Measurements from ENCODE around the gene ZFHX3.
A peak's percentile ranks its signal among the peaks of the same experiment; 100 is the strongest.

Gene ZFHX3

DNA sequence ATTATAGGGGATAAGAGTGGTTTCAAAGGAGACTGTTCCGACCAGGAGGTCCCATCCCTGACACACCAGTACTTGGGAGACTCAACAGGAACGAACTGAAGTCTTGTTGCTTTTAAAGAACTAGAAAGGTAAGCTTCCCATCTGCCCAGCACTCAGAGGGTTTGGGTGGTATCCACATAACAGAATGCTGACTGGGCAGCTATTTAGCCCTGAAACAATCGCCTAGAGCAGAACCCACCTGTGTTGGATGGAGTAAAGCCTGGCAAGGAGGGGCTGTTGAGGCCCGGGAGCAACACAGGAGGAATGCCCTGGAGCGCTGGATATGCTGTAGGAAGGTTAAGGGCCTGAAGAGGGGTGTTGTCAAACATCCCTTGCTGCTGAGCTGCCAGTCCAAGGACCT is 254.9 kb downstream of the ZFHX3 start:
- DNase-seq (ENCODE audit: low read depth): no peak

DNA sequence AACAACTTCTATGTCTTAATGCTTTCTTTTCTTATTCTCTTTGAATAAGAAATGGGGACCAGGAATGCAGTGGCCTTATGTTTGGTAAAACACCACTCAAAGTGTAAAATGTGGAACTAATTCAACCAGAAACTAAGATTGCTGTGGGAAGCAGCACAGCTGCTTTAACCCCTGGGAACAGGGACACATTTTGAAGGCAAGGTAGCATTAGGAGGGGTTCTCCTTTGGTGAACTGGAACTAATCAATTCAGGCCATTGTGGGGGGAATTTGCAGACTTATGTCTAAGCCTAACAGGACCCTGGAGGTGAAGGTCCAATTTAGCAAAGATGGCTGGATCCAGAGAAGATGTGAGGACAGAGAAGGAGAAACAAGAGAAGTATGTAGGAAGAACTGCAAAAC is 256.1 kb downstream of the ZFHX3 start:
- no peak for DNase-seq (ENCODE audit: low read depth)

DNA sequence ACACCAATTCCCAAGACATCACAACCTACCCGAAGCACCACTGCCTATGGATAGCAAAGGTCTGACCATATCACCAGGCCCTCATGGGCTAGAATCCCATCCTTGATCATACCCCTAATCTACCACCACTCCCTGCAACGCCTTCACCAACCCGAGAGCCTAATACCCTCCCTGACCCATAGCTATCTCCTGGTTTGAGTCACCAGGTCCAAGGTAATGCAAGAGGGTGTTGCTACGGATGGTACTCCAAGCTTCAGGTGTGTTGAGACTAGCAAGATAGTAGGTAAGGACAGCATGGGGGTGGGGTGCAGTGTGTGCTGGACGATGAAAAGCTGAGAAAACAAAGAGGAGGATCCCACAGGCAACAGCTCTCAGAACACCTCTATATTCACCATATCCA is 258.0 kb downstream of the ZFHX3 start:
- no peak for DNase-seq (ENCODE audit: low read depth)

DNA sequence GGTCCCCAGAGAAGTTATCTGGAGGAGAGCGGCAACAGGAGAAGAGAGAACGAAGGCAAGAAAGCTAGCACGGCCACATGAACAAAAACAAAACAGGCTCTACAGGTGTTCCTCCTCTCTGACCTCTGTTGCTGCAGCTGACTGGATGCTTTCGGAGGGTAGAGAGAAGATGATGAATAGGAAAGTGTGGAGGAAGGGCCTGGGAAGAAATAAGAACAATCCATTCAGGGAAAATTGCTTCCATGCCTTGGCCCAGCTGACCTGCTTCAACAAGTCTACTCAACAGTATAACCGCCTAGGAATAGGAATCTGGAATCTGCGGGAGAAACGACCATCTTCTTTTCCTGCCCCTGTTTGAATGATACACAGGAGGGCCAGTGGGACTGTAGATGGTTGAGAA is 258.5 kb downstream of the ZFHX3 start:
- no peak for DNase-seq (ENCODE audit: low read depth)

DNA sequence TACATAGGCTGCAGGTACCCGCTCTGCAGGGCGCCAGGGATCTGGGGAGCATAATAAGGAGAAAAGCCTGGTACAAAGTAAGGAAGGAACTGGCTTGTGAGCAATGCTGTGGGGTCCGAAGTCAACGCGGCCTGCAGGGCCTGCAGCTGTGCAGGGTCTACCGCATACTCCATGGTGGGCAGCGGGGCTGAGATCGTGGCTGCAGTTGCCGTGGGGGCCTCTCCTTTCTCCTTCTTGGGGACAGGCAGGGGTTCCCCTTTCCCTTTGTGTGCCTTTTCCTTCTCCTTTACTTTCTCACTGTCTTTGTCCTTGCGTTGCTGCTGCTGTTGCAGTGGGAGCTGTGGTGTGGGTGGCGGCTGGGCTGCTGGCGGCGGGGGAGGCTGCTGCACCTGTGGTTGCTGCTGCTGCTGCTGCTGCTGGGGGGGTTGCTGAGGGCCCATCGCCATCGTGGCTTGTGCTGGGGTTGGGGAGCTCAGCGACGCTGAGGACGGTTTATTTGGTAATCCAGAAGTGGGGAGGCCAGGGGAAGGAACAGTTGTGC is 259.6 kb downstream of the ZFHX3 start:
- DNase-seq (ENCODE audit: low read depth): no peak

DNA sequence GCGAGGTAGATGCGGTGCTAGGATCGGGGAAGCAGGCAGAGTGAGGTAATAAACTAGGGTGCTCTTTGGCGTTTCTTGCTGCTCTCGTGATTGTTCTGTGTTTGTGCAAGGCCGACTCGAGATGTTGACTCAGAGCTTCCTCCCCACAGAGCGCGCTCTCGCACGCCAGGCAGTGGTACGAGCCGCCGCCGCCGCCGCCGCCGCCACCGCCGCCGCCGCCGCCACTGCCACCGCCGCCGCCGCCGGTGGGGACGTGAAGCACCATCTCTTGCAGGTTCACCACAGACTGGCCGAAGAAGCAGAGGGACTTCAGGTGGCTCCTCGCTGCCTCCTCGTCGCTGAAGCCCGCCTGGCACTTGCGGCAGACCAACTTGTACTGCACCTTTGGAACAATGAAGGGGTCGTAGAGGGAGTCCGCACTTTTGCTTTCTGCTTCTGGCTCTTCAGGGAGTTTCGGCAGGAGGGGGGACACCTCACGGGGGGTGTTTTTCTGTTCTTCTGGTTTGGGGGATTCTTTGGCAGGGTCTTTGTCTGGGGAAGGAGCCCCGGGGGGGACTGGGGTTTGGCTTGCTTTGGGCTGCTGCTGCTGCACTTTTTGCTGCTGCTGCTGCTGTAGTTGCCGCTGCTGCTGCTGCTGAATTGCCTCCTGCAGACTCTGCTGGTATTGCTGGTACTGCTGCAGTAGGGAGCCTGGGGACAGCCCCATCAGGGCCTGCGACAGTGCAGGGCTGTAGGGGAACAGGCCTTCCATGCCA is 260.2 kb downstream of the ZFHX3 start:
- peak; percentile 23 for DNase-seq (ENCODE audit: low read depth)

DNA sequence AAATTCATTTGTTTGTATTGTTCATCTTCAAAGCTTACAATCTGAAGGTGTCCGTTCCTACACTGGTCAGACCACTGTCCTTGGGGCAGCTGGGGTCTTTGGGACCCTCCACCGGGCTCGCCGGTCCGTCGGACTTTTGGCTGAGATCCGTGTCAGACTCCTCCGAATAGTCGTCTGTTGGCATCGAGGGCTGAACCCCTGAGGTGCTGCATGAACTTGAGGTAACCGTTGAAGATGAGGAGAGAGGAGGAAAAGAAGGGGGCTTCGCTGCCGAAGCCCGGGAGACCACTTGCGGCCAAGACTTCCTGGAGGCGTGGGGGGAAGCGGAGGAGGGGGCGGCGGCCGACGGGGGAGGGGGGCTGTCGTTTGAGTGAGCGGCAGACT is 260.8 kb downstream of the ZFHX3 start:
- DNase-seq (ENCODE audit: low read depth): no peak

DNA sequence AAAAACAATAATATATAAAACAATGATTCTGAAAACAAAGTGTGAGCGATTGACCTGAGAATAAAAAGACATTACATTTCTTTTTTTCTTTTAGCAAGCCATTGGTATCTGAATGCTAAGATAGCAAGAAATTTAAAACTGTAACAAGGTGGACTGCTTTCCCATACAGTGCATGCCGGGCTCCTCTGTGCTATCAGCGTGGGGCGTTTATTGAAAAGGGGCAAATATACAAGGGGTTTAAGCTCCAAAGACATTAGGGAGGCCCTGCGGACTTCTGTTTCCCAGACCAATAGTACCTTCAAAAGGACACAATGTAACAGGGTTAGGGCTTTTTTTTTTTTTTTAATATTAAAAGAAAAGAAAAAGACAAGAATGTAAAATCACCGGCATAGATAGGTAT is 261.3 kb downstream of the ZFHX3 start:
- no peak for DNase-seq (ENCODE audit: low read depth)

DNA sequence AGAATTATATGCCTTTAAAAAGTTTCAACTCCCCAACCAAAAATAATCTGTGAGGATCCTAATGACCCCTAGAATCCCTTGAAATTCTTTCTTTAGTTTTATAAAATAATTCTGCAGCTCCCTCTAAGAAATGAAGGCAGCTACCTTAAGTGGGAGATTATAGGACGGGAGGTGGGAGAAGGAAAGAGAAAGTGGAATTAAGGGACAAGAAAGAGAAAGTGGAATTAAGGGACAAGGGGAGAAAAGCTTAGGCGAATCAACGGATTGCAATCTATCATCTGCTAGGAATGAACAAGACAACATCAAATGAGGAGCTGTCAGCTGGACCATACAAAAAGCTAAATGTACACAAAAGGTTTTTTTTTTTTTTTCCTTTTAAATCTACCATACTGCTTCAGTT is 262.0 kb downstream of the ZFHX3 start:
- DNase-seq (ENCODE audit: low read depth): no peak

DNA sequence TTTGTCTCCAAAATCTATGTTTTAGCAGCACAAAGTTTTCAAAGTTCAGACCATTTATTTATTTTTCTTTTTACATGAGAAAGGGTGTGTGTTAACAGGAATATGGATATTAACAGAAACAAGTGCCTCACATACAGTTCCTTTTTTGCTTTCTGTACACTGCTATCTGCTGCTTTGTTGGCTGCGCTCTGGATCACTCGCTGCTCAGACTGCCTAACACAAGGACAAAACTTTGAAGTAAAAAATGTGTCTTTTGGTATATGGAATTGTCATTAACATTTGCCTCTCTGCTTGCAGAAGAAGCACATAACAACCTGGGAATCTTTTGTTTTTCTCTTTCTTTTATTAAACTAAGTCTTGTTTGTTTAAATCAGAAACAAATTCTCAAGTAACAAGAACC is 262.8 kb downstream of the ZFHX3 start:
- no peak for DNase-seq (ENCODE audit: low read depth)

DNA sequence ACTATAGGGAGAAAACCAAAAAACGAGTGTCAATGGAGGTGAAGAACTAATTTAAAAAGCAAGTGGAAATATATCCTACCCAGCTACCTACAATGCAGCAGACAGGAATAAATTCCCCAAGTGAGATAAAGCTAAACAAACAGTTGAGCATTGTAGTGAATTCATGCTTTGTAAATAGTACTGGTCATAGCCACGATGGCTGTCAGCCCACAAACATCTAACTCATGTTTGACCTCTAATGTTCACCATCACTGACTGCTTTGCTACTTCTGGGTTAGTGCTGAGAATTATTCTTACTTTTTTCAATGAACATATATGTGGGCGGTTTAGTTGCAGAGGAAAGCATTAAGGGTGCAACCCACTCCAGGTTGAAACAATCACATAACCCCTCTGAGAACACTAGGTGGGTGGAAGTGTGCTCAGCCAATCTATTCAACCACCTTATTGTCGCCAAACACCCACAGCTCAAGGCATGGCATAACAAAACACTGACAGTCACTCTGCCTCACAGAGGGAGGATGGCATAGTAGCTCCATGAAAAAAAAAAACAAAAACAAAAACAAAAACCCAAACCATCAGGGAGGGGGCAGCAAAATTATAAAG is 264.1 kb downstream of the ZFHX3 start:
- DNase-seq (ENCODE audit: low read depth): no peak

DNA sequence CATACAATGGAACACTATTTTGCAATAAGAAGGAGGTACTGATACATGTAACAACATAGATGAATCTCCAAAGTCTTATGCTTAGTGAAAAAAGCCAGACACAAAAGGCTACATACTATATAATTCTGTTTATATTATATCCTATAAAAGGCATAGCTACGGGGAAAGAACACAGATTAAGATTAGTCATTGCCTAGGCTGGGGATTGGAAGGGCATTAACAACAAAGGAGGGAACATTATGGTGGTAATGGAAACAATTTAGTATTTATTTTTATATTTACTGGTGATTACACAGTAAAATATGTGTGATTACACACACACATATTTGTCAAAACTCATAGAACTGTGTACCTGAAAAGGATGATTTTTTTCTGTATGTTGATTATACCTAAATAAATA is 278.1 kb downstream of the ZFHX3 start:
- no peak for DNase-seq (ENCODE audit: low read depth)

DNA sequence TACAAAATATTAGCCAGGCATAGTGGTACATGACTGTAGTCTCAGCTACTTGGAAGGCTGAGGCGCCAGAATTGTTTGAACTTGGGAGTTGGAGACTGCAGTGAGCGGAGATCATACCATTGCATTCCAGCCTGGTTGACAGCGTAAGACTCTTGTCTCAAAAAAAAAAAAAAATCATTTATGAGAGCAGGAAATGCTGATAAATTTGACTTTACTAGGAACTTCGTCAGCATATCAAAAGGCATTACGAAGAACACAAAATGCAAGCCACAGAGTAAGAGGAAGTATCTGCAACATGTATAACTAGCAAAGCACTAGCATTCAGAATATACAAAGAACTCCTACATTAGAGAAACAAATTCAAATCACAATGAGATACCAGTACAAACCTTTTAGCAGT is 279.3 kb downstream of the ZFHX3 start:
- no peak for DNase-seq (ENCODE audit: low read depth)

DNA sequence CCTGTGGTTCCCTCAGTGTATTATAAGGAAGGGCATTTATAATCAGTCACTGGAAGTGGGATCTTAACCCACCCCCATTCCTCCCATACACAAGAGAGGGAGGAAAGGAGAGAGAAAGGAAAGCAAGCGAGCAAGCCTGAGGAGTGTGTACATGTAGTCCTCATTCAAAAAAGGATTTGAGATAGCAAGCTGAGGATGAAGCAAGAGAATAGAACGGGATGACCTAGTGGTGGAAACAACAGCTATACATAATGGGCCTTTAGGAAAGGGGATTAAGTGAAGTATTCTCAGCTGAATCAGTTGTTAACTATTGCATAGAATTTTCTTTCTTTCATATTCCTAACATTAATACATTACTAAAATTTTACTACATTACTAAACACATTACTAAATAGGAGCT is 281.4 kb downstream of the ZFHX3 start:
- DNase-seq (ENCODE audit: low read depth): no peak

DNA sequence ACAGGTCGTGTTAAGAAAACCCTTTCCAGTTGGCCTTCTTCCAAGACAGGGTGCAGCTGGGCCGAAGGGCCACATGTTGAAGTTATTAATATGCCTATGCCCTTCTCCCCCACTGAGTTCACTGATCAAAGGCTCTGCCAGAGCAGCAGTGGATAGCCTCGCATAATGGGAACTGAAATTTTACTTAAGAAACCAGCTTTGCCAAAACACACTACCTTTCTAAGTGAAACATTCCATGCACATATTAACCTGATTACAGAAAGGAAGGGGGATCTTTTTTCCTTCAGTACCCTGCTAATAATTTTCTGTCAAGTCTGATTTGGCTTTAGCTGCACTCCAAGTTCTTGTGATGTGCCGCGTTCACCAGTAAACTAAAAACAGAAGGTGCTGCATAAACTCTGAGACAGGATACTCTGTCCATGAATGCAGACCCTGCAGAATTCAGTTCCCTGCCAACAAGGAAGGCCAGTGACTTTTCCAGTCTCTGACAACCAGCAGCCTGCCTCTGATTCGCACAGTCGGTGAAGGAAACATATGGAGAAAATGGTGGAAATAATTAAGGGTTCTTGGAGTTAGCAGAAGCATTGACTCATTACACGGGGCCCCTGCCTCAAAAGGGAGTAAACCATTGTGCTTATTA is 283.8 kb downstream of the ZFHX3 start:
- no peak for DNase-seq (ENCODE audit: low read depth)

DNA sequence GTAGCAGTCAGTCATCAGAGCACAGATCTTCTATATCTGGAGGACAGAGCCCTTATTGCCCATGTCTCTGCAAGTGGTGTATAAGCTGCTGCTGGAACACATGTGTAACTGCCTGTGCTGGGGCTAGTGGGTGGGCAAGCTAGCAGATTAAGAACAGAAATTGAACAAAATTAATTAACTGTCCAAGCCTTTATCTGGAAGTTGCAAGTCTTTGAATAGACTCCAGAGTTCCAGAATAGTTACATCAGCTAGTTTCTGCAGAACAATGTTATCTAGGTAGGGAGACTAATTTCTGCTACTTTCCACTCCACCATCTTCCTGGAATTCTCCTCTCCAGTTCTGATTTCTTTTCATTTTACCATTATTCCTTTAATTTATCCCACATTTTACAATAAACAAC is 287.3 kb downstream of the ZFHX3 start:
- no peak for DNase-seq (ENCODE audit: low read depth)

DNA sequence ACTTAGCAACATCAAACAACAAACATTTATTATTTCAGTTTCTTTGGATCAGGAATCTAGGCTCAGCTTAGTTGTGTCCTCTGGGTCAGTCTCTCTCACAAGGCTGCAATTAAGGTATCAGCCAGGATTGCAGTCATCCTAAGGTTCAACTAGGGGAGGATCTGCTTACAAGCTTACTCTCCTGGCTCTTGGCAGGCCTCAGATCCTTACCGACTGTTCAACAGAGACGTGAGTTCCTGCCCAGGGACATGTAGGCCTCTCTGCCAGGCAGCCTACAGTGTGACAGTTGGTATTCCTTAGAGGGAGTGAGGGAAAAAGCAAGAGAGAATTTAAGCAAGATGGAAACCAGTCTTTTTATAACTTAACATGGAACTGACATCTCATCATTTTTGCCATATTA is 294.0 kb downstream of the ZFHX3 start:
- DNase-seq (ENCODE audit: low read depth): no peak

DNA sequence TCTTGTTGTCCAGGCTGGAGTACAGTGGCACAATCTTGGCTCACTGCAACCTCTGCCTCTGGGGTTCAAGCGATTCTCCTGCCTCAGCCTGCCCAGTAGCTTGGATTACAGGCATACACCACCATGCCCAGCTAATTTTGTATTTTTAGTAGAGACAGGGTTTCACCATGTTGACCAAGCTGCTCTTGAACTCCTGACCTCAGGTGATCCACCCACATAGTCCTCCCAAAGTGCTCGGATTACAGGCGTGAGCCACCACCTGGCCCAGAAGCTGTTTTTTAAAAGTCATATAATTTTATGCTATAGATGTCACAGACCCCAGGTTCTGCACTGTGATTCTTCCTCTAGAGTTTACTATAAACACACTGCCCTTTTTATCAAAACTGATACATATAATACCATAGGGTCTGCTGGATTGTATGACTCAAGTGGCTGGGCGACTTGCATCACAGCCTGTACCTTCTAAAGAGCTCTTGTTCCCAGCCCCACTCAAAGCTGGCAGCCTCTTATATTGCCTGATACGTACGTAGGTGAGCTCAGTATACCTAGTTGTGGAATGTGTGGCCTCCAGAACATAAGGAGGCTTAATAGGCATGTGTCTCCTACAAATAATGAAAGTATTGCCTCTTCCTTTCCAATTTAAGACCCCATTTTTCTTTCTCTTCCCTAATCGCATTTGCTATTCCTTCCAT is 295.8 kb downstream of the ZFHX3 start:
- no peak for DNase-seq (ENCODE audit: low read depth)

DNA sequence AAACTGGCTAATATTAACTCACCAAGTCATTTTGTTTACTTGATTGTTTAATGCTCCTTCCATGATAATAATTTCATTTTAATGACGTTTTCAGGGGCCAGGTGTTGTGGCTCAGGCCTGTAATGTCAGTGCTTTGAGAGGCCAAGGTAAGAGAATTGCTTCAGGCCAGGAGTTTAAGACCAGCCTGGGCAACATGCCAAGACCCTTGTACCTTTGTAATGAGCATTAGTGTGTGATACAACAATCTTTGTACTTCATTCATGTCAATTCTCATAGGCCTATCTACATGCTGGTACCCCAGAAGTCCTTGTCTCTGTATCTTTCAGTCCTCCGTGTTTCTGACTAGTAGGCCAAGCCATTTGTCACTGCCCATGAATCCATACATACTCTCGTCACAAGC is 296.9 kb downstream of the ZFHX3 start:
- no peak for DNase-seq (ENCODE audit: low read depth)

DNA sequence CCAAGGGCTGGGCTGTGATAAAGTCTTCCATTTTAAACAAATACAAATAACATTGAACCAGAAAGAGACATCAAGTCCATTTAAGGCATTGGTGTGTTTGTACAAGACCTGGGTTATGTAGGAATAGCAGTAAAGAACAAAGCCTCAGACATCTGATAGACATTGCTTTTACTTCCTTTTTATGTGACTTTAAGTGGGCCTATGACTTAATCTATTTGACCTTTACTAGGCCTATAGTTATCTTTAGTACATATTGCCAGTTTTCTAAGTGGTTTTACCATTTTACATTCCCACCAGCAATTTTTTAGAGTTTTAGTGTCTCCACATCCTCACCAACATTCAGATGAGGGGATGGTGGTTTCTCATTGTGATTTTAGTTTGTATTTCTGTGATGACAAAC is 298.8 kb downstream of the ZFHX3 start:
- no peak for DNase-seq (ENCODE audit: low read depth)

DNA sequence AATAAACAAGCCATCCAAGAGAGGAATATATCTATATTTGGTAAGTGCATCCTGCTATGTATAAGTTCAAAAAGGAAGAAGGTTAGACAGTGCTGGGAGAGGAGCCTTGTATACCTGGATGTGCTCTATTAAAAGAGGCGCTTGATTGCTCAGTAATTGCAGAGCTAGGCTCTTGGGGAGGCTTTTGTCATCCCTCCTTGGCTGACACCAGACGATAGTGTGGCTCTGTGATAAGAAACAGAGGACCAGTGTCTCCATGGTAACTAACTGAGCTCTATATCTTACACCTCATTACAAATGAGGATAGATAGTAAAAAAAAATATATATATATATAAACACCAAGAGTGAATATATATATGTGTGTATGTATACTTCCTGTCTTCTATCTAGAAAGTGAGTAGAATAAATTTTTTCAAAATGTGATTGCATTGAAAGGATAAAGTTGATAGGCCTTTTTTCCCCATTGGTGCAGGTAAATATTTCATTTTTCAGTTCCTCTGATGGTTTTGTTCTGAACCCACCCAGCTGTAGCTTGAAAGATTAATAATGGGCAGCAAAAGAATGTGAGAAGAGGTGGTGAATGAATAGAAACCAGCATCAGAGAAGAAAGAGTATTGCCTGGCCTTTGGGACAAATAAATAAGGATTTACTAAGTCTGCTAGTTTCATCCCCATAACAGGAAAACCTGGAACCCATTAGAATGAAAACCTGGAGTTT is 303.7 kb downstream of the ZFHX3 start:
- no peak for DNase-seq (ENCODE audit: low read depth)
